DND-41 (cell line): ENCODE measurements around the gene MRPL36.

ENCODE experiments used
- EZH2 ChIP-seq: IDR thresholded peaks from 3 replicates; pipeline ENCODE4 v1.6.1; 2012; ENCODE audit warnings: borderline replicate concordance, low read depth, mild to moderate bottlenecking, moderate library complexity, low read length, inconsistent platforms; ENCODE audit not compliant: severe bottlenecking
- TF ChIP-seq, protein P1 (sequence below): IDR thresholded peaks from 2 replicates; pipeline ENCODE4 v1.5.1; 2012; ENCODE audit warnings: borderline replicate concordance, low read length, moderate library complexity, mild to moderate bottlenecking; ENCODE audit not compliant: poor library complexity, severe bottlenecking; ENCODE audit errors: extremely low read depth

DNA sequence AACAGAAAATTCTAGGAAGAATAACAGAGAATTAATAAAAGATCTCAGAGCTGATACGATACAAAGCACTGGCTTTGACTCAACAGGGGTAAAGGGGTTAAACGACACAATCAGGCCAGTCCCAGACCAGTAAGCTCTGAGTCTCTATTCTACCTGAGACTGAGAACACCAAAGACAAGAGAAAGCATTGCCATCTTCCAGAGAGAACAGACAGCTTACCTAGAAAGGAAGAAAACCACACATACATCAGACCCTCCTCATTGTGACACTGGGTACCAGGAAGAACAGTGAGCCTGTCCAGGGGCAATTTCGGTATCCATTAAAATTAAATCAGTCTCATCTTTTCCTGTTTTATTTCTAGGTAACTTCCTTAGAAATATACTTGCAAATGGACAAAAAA, 41.1 kb downstream of the MRPL36 start:
- TF ChIP-seq, protein P1, sequence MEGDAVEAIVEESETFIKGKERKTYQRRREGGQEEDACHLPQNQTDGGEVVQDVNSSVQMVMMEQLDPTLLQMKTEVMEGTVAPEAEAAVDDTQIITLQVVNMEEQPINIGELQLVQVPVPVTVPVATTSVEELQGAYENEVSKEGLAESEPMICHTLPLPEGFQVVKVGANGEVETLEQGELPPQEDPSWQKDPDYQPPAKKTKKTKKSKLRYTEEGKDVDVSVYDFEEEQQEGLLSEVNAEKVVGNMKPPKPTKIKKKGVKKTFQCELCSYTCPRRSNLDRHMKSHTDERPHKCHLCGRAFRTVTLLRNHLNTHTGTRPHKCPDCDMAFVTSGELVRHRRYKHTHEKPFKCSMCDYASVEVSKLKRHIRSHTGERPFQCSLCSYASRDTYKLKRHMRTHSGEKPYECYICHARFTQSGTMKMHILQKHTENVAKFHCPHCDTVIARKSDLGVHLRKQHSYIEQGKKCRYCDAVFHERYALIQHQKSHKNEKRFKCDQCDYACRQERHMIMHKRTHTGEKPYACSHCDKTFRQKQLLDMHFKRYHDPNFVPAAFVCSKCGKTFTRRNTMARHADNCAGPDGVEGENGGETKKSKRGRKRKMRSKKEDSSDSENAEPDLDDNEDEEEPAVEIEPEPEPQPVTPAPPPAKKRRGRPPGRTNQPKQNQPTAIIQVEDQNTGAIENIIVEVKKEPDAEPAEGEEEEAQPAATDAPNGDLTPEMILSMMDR = no peak
- TF ChIP-seq EZH2 = no peak
